Gastrocnemius medialis (tissue), 4 donors: ENCODE results near the gene IGSF9. TPM values are rescaled to one million over a fixed set of nuclear protein-coding genes. Genes with fewer than 3 reads are reported as not detected.

Experiments
- ATAC-seq, 2 donors: fragments of 150-250 bp; one replicate each; pipeline ENCODE4 v1.9.1; 2016
- DNase-seq, 2 donors: peaks; one replicate each; pipeline ENCODE4 v3.0.0-alpha.2; 2019
- H3K27ac ChIP-seq, 4 donors: fragments of 200-600 bp; sonication (generic); 1 replicate in 1 of 4; 2 replicates in 3 of 4; pipeline ENCODE4 v1.5.1; 2016 to 2018; ENCODE audit warnings: mild to moderate bottlenecking in 2 of 4, moderate library complexity in 1 of 4
- H3K27me3 ChIP-seq, 3 donors: fragments of 200-600 bp; sonication (generic) in 2 of 3; 1 replicate in 1 of 3; 2 replicates in 2 of 3; pipeline versions ENCODE4 v1.5.1 to v1.6.0; 2016 to 2019; ENCODE audit warnings: mild to moderate bottlenecking in 1 of 3, moderate library complexity in 1 of 3
- H3K36me3 ChIP-seq, 2 donors: fragments of 200-600 bp; sonication (generic) in 1 of 2; one replicate each; pipeline ENCODE4 v1.5.1; 2017 to 2018
- H3K4me1 ChIP-seq, 2 donors: fragments of 200-600 bp; sonication (generic) in 1 of 2; one replicate each; pipeline ENCODE4 v1.5.1; 2016 to 2017; ENCODE audit warnings: mild to moderate bottlenecking in 2 of 2
- H3K4me3 ChIP-seq, 4 donors: fragments of 200-600 bp; sonication (generic) in 3 of 4; 1 replicate in 1 of 4; 2 replicates in 3 of 4; pipeline ENCODE4 v1.5.1; 2016 to 2019; ENCODE audit warnings: mild to moderate bottlenecking in 2 of 4
- H3K9me3 ChIP-seq, 3 donors: fragments of 200-600 bp; sonication (generic) in 2 of 3; 1 replicate in 1 of 3; 2 replicates in 2 of 3; pipeline ENCODE4 v1.5.1; 2016 to 2019
- POLR2A ChIP-seq, 2 donors: fragments of 450-650 bp; IDR thresholded peaks; one replicate each; pipeline ENCODE4 v1.6.1; 2017; ENCODE audit warnings: antibody characterized with exemption in 2 of 2, mild to moderate bottlenecking in 2 of 2, moderate library complexity in 2 of 2
- in situ Hi-C, 4 donors: fragments of 200-750 bp; cut with MboI; loops; one replicate each; pipeline versions ENCODE4 v1.15.0 to v1.8.0; 2017; ENCODE audit warnings: low sequenced_read_pairs in 4 of 4
- intact Hi-C: fragments of 100-400 bp; cut with DNase I; formaldehyde crosslinking; loops from one replicate; pipeline ENCODE4 v1.15.1; 2023; ENCODE audit warnings: low total_unique reads
- total RNA-seq, 4 donors: library from RNA; depleted of rRNA; stranded (reverse); fragments of >200 nt; gene quantifications; one replicate each; pipeline versions ENCODE4 v1.1.0 to v1.2.3, GENCODE V29; 2016
- TF ChIP-seq, protein P1 (sequence below), 5 experiments: fragments of 450-650 bp in 3 of 5; fragments of 200-600 bp in 2 of 5; sonication (generic) in 2 of 5; IDR thresholded peaks in 4 of 5; conservative IDR thresholded peaks in 1 of 5; 1 replicate in 4 of 5; 2 replicates in 1 of 5; pipeline ENCODE4 v1.5.1; 2016 to 2019; ENCODE audit warnings: antibody characterized with exemption in 5 of 5, mild to moderate bottlenecking in 3 of 5, moderate library complexity in 3 of 5

IGSF9 gene
- total RNA-seq, 4 donors from 2014 or later, result 0.10 to 0.11 TPM; not detected in 2

DNA sequence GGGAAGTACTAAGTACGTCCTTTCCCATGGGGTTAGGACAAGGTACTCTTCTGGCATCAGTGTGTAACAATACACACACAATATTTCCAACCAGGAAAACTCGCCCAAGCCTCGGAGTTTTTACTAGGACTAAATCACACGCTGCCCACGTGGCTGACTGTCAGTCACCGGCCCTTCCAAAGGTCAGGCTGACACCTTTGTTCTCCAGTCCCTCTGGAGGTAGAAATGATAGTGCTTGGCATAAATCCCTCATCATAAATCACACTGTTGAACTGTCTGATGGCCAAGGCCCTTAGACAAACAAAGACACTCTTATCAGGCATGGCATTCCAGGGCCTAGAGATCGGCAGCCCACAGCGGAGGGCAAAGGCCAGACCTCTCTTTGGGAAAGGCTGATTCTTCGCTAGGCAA lies 25.5 kb upstream of the IGSF9 start:
- TF ChIP-seq, protein P1, sequence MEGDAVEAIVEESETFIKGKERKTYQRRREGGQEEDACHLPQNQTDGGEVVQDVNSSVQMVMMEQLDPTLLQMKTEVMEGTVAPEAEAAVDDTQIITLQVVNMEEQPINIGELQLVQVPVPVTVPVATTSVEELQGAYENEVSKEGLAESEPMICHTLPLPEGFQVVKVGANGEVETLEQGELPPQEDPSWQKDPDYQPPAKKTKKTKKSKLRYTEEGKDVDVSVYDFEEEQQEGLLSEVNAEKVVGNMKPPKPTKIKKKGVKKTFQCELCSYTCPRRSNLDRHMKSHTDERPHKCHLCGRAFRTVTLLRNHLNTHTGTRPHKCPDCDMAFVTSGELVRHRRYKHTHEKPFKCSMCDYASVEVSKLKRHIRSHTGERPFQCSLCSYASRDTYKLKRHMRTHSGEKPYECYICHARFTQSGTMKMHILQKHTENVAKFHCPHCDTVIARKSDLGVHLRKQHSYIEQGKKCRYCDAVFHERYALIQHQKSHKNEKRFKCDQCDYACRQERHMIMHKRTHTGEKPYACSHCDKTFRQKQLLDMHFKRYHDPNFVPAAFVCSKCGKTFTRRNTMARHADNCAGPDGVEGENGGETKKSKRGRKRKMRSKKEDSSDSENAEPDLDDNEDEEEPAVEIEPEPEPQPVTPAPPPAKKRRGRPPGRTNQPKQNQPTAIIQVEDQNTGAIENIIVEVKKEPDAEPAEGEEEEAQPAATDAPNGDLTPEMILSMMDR (IDR thresholded peaks at IDR 0.05 in 4 of 5, conservative IDR thresholded peaks at IDR 0.05 in 1 of 5), result no peak
- no peak for TF ChIP-seq POLR2A (IDR thresholded peaks at IDR 0.05)
- intact Hi-C loops (no loop called here), in situ Hi-C loops (no loop called here)
- Histone ChIP-seq H3K27me3 (peaks cover 0 to 3% (median 0%) of the 10 kb centered on the region in 3 donors), H3K36me3 (no peaks in the 10 kb centered on the region), H3K27ac (no peak overlapping the region), H3K9me3 (no peaks in the 10 kb centered on the region), H3K4me1 (no peaks in the 10 kb centered on the region), H3K4me3 (no peak overlapping the region)
- DNase-seq (no peak), ATAC-seq (no peak)

DNA sequence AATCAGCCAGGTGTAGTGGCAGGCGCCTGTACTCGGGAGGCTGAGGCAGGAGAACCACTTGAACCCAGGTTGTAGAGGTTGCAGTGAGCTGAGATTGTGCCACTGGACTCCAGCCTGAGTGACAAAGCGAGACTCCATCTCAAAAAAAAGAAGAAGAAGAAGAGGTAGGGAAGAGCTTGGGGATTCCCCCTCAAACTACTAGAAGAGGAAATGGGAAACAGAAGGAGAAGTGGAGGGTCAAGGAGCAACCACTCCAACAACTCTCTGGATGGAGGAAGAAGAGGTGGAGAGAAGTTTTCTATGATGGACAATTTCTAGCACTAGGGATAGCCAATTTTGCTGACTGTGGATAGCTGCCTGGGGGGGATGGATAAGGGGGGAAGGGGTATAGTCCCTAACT lies 23.5 kb upstream of the IGSF9 start:
- intact Hi-C loops (no loop called here), in situ Hi-C loops (no loop called here)
- no peaks in the 10 kb centered on the region for H3K9me3 ChIP-seq
- TF ChIP-seq POLR2A (IDR thresholded peaks at IDR 0.05), result no peak
- TF ChIP-seq, protein P1 (IDR thresholded peaks at IDR 0.05 in 4 of 5, conservative IDR thresholded peaks at IDR 0.05 in 1 of 5), result no peak
- H3K4me1 ChIP-seq, result no peaks in the 10 kb centered on the region
- H3K27me3 ChIP-seq, result peaks cover 0 to 2% (median 0%) of the 10 kb centered on the region in 3 donors
- DNase-seq, result no peak
- ATAC-seq, result no peak
- no peak overlapping the region for H3K27ac ChIP-seq
- H3K4me3 ChIP-seq, result no peak overlapping the region
- H3K36me3 ChIP-seq, result no peaks in the 10 kb centered on the region

DNA sequence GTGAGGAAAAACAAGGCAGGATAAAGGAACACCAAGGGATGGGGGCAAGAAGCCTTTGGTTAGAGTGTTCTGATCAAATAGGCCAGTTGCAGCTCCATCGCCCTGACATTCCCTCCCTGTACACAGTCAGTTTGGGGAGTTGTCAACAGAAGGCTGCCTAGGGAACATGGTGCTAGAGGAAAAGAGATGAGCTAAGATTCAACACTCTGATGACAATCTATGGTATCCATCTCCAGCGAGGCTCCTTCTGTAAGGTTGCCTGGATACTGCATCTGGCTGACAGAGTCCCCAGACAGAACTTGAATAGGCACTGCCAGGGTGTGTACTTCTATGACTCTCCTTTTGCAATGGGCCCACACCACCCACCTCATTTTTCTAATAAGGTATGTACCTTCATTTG lies 19.9 kb upstream of the IGSF9 start:
- no peaks in the 10 kb centered on the region for H3K4me1 ChIP-seq
- ATAC-seq (no peak), DNase-seq (no peak)
- in situ Hi-C loops (no loop called here), intact Hi-C loops (no loop called here)
- H3K9me3 ChIP-seq, result no peaks in the 10 kb centered on the region
- peaks cover 0 to 2% (median 0%) of the 10 kb centered on the region in 3 donors for H3K27me3 ChIP-seq
- no peaks in the 10 kb centered on the region for H3K36me3 ChIP-seq
- H3K4me3 ChIP-seq, result no peak overlapping the region
- TF ChIP-seq, protein P1 (IDR thresholded peaks at IDR 0.05 in 4 of 5, conservative IDR thresholded peaks at IDR 0.05 in 1 of 5), result no peak
- TF ChIP-seq POLR2A (IDR thresholded peaks at IDR 0.05), result no peak
- H3K27ac ChIP-seq, result no peak overlapping the region

DNA sequence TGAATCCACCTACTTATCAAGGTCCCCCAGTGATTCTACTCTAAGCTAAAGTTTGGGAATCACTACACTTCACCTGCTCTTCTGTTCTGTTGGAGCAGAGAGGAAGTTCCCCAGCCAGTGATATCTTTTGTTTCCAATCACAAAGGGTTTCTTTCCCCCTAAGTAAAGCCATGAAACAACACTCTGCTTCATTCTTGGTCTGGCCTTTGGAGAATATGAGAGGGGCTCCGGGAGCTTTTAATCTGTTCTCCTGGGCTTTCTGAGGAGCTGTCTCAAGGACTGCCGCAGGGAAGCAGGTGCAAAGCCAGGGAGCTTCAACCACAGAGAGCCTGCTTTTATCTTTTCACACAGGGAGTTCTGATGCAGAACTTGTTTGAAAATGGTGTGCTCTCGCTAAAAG lies 18.7 kb upstream of the IGSF9 start:
- no peak for ATAC-seq

More for the DNA sequence above, 18.7 kb upstream of the IGSF9 start:
- no peaks in the 10 kb centered on the region for H3K36me3 ChIP-seq
- no peak overlapping the region for H3K4me3 ChIP-seq
- H3K27me3 ChIP-seq, result peaks cover 0 to 2% (median 0%) of the 10 kb centered on the region in 3 donors
- TF ChIP-seq, protein P1 (IDR thresholded peaks at IDR 0.05 in 4 of 5, conservative IDR thresholded peaks at IDR 0.05 in 1 of 5), result no peak
- no peak for TF ChIP-seq POLR2A (IDR thresholded peaks at IDR 0.05)
- H3K27ac ChIP-seq, result no peak overlapping the region
- no peaks in the 10 kb centered on the region for H3K4me1 ChIP-seq
- no peaks in the 10 kb centered on the region for H3K9me3 ChIP-seq
- in situ Hi-C loops, result no loop called here
- DNase-seq, result no peak
- intact Hi-C loops, result no loop called here
